ENCODE measurements around the gene ADCY2.

- no peak for TF ChIP-seq POLR2A (IDR thresholded peaks at IDR 0.05; ENCODE audit: low read length)
- no peak for TF ChIP-seq GATA1 (IDR thresholded peaks at IDR 0.05; ENCODE audit: low read depth, low read length)
Observed at GRCh38 chr5:7857361-7857760, 461.4 kb downstream of the ADCY2 start.
